ENCODE measurements around the gene BGLAP.

Gene BGLAP

GRCh38 chr1:156228501-156228900 is 13.5 kb upstream of the BGLAP start:
- DNase-seq: no peak

- no peak for DNase-seq
Measured at GRCh38 chr1:156229809-156230472, 12.0 kb upstream of the BGLAP start.

DNA sequence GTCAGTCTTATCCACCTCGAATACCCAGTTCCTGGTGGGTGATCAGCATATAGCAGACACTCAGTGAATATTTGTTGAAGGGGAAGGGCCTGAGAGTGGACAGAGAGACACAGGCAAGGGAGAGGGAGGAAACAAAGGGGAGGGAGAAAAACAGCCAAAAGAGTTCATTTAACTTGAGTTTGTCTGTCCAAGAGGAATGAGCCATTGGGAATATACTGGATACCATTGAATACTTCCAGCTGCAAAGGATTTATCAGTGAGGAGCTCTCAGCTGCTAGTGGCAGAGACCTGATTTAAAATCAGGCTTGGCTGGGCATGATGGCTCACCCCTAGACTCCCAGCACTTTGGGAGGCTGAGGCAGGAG is 11.5 kb upstream of the BGLAP start:
- no peak for DNase-seq

- no peak for DNase-seq
Measured at GRCh38 chr1:156232201-156232894, 9.6 kb upstream of the BGLAP start.

- DNase-seq: no peak
Measured at GRCh38 chr1:156233426-156234127, 8.4 kb upstream of the BGLAP start.

- no peak for DNase-seq
Measured at GRCh38 chr1:156236164-156236563, 5.8 kb upstream of the BGLAP start.

DNA sequence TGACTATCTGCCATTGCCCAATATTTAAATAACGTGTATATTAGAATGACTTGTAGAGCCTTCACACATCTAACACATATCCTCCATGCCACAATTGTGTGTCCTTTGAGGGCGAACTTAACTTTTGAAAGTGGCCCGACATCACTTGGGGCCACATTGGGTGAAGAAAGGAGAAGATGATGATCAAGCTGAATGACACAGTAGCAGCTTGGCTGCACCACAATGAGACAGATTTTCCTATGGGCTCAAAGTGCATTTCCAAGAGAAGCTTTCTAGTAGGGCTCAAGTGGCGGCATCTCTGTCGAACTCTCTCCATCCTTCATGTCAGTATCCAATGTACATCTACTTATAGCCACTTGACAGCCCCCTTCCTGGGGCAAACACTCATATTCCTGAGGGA is 3.7 kb upstream of the BGLAP start:
- DNase-seq: no peak

DNA sequence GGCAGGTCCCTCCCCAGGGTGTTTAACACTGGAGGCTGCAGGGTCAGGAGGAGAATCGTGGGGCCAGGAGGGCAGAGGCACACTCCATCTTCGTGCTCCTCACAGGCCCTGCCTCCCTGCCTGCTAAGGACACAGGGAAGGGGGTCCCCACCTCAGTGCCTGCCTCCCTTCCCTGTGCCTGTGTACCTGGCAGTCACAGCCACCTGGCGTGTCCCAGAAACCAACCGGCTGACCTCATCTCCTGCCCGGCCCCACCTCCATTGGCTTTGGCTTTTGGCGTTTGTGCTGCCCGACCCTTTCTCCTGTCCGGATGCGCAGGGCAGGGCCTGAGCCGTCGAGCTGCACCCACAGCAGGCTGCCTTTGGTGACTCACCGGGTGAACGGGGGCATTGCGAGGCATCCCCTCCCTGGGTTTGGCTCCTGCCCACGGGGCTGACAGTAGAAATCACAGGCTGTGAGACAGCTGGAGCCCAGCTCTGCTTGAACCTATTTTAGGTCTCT is 623 bp upstream of the BGLAP start:
- no peak for DNase-seq

DNA sequence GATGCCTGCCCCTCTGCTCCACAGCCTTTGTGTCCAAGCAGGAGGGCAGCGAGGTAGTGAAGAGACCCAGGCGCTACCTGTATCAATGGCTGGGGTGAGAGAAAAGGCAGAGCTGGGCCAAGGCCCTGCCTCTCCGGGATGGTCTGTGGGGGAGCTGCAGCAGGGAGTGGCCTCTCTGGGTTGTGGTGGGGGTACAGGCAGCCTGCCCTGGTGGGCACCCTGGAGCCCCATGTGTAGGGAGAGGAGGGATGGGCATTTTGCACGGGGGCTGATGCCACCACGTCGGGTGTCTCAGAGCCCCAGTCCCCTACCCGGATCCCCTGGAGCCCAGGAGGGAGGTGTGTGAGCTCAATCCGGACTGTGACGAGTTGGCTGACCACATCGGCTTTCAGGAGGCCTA is 754 bp downstream of the BGLAP start:
- DNase-seq: no peak

DNA sequence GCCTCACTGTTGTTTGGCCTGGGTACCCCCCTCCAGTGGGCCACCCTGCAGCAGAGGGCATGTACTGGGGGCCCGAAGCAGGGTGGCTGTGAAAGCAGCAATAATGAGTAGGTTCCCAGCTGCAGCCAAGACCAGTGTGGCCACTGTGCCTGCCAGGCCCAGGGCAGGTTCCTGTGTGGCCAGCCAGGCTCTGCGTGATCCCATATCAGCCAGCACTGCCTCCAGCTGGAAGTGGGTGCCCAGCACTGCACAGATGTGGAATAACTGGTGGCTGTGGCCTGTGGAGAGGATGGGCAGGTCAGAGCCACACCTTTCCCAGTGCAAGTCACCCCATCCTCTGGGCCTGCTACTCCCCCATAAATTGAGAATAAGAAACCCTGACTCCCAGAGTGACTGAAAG is 2.1 kb downstream of the BGLAP start:
- no peak for DNase-seq

- no peak for DNase-seq
Measured at GRCh38 chr1:156244712-156245111, 2.7 kb downstream of the BGLAP start.

DNA sequence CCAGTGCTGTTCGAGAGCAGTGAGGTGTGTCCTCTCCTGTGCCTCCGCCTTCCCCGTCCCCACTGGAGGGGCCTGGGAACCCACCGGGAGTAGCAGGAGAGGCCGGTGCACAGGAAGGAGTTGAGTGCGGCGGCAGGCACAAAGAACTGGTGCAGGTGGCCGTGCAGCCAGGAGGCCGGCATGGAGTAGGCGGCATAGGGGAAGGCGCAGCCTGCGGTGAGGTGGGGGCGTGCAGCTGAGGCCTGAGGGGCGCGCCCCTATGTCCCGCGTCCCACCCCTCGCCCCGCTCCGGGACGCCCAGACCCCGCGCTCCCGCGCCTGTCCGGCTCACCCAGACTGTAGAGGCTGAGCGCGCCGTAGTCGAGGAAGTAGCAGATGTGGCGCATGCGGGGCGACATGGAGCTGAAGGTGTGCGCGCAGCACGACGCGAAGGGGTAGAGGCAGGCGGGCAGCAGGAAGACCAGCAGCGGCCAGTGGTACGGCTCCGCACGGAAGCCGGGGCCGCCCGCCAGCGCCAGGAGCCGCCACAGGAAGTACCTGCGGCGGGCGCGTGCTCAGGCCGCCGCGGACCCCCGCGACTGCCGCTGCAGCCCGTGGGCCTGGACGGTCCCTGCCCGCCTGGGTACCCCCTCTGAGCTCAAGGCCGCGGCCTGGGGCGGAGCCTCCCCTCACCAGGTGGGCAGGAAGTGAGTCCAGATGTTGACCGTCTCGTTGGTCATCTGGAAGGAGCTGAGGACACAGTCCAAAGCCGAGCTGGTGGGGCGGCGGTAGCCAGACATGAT is 3.7 kb downstream of the BGLAP start:
- DNase-seq: no peak

DNA sequence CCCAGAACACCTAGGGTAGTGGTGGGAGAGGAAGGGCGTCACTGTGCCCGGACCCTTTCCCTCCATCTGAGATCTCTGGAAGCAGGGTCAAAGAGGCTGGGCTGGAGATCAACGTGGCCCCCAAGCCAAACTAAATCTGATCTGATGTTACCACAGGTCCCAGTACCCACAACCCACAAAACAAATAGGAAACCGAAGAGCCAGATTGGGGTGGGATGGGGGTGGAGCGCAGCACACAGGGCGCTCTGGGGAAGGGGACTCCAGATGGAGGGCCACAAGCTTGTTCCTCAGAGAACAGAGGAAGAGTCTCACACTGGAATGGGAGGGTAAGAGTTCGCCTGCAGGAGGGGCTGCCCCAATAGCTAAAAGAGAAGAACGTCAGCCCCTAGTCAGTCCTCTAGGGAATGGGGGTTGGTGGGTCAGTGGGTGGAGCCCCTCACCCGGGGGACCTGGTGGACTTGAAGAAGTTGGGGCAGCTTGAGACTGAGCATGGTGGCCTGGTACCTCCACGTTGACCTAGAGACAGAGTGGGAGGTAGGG is 4.3 kb downstream of the BGLAP start:
- DNase-seq: no peak

GRCh38 chr1:156246781-156247459 is 4.9 kb downstream of the BGLAP start:
- DNase-seq: no peak

GRCh38 chr1:156247460-156248322 is 5.7 kb downstream of the BGLAP start, which contains the start of gene PAQR6:
PAQR6 (minus strand) TSS chr1:156248056; CDS start chr1:156246731, 1,325 bp downstream.
- no peak for DNase-seq

DNA sequence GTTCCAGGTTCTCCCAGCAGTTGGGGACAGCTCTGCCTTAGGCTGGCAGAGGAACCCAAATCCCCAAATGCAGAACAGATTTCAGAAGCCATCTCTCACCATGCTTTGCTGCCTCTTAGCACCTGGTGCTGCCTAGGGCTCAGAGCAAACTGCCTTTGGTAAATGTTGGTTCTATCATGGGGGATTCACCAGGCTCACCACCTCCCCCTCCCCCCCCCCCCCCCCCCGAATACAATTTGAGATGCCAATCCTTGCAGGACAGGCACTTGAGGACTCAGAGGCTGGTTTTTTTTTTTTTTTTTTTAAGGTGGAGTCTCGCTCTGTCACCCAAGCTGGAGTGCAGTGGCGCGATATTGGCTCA is 6.3 kb downstream of the BGLAP start:
- no peak for DNase-seq

DNA sequence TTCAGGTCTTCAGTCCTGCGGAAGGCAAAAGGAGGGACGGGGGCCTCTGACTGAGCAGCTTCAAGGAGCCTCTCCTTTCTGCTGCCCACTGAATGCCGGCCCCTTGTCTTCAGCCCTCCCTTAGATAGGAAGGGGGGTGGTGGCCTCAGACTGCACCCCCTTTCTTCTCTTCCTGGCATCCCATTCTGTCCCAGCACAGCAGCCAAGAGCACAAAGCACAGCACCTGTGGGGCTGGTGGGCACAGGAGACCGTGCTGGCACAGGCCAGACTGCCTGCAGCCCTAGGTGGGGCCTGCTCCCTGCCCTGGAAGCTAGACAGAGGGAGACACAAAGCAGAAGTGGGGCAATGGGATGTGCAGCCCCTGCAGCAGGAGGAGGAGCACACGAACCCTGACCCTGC is 7.6 kb downstream of the BGLAP start:
- DNase-seq: no peak

GRCh38 chr1:156251527-156251926 is 9.5 kb downstream of the BGLAP start:
- no peak for DNase-seq

DNA sequence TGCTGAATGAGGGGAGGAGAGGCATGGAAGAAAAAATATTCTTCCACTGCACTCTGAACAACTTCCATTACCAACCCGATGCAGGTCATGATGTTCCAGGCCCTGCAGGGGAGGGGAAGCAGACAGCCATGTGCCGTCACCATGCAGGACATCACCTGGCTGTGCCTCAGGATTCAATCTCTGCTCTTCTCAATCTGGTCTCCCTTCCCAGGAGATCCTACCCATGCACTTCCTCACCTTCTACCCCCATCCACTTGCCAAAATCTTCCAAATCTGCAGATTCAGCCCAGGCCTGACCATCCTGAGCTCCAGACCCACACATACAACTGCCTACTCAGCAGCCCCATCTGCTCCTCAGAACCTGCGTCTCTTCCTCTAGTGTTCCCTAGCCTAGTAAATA is 11.7 kb downstream of the BGLAP start:
- no peak for DNase-seq

DNA sequence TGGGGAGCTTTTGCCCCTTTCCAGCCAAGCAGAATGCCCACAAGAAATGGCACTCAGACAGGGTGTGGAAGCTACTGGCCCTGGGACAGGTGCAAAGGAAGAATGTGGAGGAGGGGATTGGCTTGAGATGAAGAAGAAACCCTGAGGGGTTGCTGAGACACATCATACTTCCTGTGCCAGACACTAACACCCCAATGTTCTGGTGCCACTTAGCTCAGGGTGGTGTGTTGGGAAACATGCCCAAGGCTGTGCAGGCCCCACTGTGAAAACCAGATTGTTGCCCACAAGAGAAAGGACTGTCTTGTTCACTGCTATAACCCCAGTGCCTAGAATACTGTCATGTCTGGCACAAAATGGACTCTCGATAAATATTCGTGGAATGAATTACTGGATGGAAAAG is 15.7 kb downstream of the BGLAP start:
- DNase-seq: no peak

GRCh38 chr1:156258859-156259258 is 16.9 kb downstream of the BGLAP start:
- no peak for DNase-seq

All from NCI-H1048 (cell line).